ENCODE results near the gene STUB1. TPM values are rescaled to one million over a fixed set of nuclear protein-coding genes. Genes with fewer than 3 reads are reported as not detected.
"Not testable (repeated sequence)": the region's sequence is repeated elsewhere in the genome, so short reads cannot be mapped to it uniquely, and the experiment has no call there.

STUB1 gene
- total RNA-seq, 2 donors from 2014 or later, result 73.3 to 79.7 TPM

DNA sequence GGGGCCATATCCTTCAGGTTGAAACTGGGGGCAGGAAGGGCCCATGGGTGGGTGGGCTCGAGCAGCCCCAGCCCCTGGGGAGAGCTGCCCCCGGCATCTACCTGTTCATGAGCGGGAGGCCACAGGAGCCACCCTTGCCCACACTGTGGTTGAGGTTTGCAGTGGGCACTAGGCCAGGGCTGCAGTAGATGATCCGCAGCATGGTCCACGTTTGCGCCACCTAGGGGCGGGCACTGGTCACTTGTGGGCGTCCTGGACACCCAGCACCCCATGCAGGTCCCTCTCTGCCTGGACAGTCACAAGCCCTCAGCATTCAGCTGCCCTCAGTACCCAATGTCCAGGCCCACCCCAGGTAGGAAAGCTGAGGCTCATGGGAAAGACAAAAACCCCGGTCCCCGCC, 5.8 kb downstream of the STUB1 start:
- intact Hi-C loops (cut with DNase I), result no loop called here
- DNase-seq (ENCODE audit: low spot score), result no peak

DNA sequence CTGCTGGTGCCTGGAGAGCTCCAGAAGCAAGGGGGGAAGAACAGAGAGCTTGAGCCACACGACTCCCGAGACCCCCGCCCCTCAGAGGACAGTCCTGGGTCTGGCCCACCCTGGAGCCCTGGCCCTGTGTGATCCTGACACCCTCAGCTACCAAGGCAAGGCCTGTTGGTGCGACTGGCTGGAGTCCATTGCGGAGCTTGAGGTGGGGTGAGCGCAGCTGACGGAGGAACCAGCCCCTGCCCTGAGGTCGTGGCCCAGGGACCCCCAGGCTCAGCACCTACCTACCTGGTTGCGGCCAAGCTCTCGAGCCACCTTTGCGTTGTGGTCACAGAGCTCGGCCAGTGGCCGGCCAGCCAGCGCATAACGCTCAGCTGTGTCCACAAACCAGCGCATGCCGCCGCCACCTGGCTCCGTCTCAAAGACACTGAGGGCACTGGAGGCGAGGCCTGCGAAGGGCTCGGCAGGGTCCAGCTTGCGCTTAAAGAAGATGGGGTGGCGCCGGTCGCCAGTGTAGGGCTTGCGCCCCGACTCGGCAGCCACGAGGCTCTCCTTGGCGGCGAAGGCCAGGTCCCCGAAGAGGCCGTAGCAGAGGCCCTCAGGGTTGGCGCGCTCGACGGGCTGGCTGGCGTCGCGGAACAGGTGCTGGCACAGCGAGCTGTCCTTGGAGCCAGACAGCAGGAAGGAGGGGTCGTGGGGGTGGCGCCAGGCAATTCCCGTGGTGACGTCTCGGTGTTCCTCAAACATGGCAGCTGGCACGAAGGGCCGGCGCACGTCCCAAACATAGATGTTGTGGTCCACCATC, 6.5 kb downstream of the STUB1 start:
- DNase-seq (ENCODE audit: low spot score), result no peak
- intact Hi-C loops (cut with DNase I), result no loop called here

DNA sequence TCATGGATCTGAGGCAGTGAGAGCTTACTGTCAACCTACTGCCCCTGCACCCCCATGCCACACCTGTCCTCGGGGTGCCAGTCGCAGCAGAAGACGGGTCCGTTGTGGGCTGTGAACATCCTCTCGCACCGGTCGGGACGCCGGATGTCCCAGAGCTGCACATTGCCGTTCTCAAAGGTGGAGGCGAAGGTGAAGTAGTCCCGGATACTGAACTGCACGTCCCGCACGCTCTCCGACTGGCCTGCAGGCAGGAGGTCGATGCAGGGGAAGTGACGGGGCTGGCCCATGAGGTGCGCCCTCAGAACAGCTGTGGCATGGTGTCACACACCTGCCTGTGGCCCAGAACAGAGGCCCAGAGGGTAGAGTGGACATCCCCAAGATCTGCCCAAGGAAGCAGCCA, 7.3 kb downstream of the STUB1 start:
- intact Hi-C loops (cut with DNase I), result no loop called here
- DNase-seq (ENCODE audit: low spot score), result no peak

DNA sequence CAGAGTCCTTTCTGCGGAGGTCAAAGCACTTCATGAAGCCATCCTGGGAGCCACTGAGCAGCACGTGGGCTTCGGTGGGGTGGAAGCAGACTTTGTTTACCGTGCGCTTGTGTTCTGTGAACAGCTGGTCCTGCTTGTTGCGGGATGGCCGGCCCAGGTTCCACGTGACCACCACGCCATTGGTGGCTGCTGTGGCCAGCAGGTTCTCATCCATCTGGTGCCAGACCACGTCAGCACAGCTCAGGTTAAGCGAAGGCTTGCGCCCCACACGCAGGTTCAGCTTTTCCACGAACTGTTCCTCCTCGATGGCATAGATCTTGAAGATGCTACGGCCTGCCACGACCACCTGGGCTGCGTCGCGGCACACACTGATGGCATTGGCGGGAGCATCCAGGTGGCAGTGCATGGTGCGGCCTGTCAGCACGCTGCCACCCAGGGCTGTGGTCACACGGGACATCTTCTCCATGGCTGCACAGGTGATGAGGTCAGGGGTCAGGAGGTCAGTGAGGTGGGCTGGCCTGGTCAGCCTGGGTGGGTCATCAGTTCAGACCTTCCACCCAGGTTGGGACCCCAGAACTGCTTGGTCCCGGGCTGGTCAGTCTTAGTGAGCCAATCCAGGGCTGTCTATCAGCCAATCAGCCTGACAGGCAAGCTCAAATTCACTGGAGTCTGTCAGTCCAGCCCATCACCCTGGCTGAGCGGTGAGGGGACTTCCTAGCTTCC, 9.1 kb downstream of the STUB1 start:
- DNase-seq (ENCODE audit: low spot score), result no peak
- intact Hi-C loops (cut with DNase I), result no loop called here

DNA sequence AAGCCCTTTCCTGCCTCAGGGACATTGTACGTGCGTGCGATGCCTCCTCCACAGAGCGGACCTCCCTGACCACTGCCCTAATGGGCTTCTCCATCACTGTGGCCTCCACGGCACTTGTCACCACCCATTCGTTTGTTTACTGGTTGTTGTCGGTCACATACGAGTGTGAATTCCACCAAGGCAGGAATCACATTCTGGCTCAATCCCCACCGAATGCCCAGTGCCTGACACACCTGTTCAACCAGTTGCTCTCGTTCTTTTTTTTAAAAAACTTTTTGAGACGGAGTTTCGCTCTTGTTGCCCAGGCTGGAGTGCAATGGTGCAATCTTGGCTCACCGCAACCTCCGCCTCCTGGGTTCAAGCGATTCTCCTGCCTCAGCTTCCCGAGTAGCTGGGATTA, 11.0 kb downstream of the STUB1 start:
- intact Hi-C loops (cut with DNase I), result not testable (repeated sequence)

DNA sequence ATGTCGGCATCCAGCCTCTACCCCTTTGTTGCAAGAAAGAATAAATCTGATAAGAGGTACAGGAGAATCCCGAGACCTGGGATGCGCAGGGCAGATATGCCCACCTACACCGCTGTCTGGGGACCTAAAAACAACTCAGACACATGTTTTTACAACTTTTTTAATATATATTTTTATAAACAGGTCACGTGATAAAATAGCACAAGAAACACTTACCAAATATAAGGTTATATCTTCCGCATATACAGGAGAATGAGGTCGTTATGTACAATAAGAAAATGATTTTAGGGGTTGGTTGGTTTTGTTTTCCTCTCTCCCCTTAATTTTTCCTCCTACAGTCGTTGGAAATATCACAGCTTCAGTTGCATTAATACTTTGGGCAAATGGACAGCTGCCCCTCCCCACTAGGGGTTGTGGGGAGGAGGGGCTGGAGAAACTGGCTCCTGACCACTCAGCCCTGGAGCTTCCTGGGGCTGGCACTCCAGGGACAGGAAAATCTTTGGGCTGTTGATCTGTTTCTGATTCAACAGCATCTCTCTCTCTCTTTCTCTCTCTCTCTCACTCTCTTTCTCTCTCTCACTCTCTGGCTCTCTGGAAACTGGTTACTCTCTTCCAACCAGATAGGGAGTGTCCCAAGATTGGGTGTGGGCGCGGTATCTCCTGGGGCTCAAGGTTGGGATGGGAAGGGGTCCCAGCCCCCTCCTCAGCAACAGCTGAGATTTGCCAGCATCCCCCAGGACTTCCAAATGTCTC, 12.3 kb downstream of the STUB1 start:
- intact Hi-C loops (cut with DNase I), result no loop called here
- no peak for DNase-seq (ENCODE audit: low spot score)

More for the DNA sequence above, 11.0 kb downstream of the STUB1 start:
- not testable (repeated sequence) for DNase-seq (ENCODE audit: low spot score)

DNA sequence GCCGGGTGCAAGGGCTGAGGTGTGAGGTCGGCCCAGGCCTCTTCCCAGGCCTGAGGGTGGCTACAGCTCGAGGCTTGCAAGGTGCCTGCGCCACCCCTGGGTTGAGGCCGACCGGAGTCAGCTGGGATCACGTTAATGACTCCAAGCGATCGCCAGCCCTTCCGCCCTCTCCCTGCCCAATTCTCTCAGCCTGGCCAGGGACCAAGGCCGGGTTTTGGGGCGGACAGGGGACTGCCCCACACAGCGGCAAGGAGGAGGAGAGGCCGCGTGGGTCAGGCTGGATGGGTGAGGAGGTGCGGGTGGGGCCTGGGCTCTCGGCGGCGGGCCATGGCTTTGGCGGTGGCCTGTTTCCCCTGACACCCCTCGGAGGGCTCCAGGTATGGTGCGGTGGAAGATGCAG, 13.2 kb downstream of the STUB1 start:
- intact Hi-C loops (cut with DNase I), result no loop called here
- no peak for DNase-seq (ENCODE audit: low spot score)

DNA sequence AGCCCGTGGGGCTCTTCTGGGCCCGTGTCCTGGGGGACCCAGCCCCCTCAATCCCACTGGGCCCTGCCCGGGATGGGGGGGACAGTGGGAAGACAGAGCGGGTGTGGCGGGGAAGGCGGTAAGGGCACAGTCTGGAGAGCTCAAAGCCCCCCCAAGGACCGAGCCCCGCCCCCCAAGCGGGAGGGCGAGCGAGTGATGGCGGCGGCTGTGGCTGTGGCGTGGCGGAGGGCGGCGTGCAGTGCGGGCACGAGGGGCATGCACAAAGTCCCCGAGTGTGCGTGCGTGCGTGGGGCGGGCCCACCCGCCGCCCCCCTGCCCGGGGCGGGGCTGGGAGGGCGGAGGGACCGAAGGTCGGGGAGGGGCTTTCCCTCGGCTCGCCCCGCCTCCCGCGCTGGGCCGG, 13.6 kb downstream of the STUB1 start:
- DNase-seq (ENCODE audit: low spot score), result no peak

DNA sequence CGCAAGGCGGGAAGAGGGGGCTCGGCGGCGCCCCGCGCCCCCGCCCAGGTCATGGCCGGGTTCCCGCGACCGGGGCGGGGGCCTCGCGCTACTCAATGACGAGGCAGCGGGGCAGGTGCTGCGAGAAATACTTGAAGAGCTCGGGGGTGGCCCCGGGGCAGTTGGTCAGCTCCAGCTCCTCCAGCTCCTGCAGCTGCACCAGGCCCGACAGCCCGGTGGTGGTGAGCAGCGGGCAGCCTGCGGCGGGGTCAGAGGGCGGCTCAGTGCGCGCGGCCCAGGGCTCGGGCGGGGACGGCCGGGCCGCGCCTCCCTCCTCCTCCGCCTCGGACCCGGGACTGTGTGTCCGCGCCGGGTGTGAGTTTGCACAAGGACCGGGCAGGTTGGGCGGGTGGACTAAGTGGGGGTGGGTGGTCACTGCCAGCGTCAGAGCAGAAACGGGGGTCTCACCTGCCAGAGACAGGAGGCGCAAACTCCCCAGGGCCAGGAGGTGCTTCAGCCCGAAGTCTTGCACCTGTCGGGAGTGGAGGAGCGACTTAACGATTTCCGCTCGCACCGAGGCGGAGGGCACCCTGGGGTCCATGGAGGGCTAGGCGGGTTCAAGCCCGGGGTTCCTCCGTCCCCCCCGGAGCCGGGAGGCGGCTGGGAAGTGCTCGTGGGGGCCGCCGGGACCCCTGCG, 14.1 kb downstream of the STUB1 start:
- intact Hi-C loops (cut with DNase I), result no loop called here
- DNase-seq (ENCODE audit: low spot score), result no peak

More for the DNA sequence above, 13.6 kb downstream of the STUB1 start:
- intact Hi-C loops (cut with DNase I), result no loop called here

DNA sequence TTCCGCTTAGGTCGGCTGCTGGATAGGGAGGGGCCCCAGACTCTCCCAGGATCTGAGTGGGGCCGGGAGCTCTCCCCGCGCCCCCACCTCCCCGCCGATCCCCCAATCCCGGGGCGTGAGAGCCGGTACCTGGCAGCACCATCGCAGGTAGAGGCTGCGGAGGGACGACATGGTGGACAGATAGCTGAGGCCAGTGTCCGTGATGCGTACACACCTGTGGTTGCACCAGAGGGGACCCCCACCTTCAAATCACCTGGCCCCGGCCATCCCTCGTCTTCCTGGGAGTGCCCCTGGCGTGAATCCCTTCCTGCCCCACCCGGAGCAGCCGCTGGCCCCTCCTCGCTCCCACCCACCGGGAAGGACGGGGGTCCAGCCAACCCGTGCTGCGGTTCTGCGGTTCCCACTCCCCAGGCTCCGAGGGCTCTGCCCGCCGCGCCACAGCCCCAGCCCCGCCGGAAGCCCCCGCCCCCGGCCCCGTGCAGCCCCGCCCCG, 14.7 kb downstream of the STUB1 start:
- DNase-seq (ENCODE audit: low spot score), result no peak
- intact Hi-C loops (cut with DNase I), result no loop called here

DNA sequence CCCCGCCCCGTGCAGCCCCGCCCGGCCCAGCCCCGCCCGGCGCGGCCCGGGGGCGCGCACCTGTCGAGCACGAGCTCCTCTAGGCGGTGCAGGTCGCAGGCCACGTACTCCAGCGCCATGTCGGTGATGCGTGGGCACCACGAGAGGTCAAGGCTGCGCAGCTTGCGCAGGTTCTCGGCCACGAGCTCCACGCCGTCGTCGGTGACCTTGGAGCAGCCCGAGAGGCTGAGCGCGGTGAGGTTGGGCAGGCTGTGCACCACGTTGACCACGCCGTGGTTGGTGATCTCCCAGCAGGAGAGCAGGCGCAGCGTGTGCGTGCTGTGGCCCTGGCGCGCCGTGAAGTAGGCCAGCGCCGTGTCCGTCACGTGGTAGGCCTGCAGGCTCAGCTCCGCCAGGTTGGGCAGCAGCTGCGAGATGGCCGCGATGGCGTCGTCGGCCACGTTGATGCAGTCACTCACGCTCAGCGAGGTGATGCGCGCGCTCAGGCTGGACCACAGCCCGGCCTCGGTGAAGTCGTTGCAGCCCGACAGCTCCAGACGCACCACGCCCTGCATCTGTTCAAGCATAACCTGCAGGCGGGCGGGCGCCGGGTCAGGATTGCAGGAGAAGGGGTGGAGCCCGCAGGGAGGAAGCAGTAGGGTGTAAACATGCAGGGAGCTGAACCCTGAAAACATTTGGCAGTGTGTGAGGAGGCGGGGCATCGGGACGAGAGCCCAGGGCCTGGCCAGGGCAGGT, 15.3 kb downstream of the STUB1 start:
- DNase-seq (ENCODE audit: low spot score), result no peak
- intact Hi-C loops (cut with DNase I), result no loop called here

DNA sequence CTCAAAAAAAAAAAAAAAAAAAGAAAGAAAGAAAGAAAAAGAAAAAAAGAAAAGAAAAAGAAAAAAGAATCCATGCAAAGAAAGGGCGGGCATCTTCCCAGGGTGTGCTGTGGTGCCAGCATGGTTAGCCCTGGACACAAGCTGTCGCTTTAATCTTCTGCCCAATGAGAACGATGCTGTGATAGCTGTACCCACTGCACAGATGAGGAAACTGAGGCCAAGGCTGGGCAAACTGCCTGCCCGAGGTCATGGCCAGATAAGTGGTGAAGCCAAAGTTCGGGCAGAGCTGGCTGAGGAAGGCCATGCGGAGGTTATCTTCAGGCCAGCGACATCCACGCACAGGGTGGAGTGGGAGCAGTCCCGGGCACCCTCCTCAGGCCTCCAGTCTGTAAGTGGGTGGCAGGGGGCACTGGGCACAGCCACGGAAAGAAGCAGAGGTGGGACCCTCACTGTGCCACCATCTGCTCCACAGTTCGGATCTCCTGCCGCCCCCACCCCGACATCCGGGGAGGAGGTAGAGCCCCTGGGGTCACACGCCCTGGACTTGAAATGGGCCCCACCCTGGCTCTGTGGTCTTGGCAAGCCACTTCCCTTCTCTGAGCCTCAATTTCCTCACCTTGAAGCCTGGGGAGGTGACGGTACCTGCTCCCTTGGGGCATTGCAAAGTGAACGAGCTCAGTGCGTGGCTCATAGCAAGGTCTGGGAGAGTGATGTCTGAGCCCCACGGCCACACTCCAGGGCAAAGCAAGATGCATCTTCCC, 18.9 kb downstream of the STUB1 start:
- DNase-seq (ENCODE audit: low spot score), result no peak
- intact Hi-C loops (cut with DNase I), result no loop called here

DNA sequence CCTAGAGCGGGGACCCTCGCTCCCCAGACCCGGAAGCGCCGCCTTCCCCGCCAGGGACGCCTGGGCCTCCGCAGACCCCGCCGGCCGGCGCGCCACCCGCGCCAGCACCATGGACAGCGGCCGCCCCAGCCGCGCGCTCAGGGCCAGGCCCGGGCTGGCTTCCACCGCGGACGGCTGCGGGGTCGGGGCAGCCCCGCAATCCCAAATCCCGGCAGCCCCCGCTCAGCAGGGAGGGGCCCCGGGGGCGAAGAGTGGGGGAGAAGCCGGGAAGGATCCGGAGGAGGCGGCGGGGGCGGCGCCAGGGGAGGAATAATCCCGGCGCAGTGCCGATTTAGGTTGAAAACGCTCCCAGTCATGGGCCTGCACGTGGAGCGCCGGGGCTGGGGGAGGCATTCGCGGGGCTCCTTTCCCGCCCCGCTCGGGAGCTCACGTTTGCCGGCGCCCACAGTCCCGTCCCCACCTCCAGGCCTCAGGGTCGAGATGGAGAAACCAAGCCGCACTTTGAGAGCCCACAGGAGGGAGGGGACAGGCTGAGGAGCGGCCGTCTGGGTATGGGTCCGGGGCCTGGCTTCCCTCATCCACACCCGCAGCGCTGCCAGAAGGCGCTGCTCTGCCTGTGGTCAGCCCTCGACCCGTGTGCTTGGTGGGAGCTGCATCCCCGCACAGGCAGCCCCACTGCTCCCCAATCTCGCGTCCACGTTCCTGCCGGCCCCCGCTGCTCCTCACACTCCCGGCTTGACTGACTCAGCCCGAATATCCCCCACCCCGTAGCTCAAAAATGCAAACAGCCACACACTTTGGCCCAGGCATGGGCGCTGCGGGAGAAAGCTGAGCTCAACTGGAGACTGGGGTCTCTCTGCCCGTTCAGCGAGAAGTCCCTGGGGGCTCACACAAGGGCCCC, 20.7 kb downstream of the STUB1 start:
- intact Hi-C loops (cut with DNase I), result no loop called here
- DNase-seq (ENCODE audit: low spot score), result no peak

DNA sequence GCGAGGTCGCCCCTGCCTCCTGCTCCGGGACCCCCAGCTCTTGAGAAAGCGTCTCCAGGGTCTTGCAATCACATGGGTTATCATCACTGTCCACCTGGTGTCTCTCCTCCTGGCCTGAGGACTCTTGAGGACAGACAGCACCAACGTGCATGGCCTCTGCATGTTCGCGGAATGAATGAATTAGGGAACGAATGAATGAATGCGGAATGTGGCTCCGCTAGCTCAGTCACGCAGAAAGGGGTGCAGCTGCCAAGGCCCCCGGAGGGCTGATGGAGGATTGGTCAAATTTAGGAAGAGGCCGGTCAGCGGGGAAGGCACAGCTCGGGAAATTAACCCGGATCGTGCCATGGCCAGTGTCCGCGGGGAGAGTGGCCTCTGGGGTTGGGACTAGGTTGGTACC, 22.1 kb downstream of the STUB1 start:
- intact Hi-C loops (cut with DNase I), result no loop called here
- DNase-seq (ENCODE audit: low spot score), result no peak

DNA sequence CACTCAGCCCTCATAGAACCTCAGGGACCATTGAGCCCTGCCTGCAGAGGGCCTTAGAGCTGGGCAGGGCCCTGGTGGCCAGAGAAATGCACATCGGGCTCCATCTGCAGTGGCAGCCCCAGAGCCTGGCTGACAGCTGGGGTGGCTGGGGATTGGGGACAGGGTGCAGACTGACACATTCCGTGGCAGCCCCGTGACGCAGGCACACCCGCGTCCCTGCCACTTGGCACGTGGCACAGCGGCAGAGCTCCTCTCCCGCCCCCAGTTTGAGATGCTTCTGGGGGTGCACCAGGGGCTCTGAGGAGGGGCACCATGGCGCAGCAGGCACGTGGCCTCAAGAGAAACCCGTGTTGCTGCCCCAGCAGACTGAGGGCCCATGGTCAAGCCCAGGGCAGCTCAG, 23.2 kb downstream of the STUB1 start:
- intact Hi-C loops (cut with DNase I), result no loop called here
- no peak for DNase-seq (ENCODE audit: low spot score)

DNA sequence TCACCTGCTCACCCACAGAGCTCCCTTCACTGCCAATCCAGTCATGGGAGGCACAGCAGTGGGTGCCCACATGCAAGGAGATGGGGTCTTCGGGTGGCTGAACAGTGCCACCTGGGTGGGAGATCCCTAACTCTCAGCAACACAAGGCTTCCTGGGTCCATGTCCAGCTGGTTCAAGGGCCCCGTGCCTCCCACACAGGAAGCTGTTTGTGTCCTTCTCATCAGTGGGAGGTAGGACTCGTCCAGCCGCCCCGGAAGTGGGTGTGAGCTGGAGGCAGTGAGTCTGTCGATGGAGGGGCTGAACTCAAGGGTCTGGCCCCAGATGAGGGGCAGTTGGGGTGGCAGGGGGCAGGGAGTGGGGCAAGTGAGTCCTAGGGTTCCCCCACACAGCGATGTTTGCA, 23.8 kb downstream of the STUB1 start:
- intact Hi-C loops (cut with DNase I), result loop anchor here in 1 of 2 donors (1.0 kb wide), 1 partner anchor 298 kb away; no protein-coding TSS in a partner anchor
- DNase-seq (ENCODE audit: low spot score), result no peak
